HG02642 (cell line): Measurements from ENCODE around the gene KLK7.

Source experiments
- ATAC-seq: cut with Tn5 transposase; IDR thresholded peaks from one replicate; pipeline ENCODE4 v1.9.1; 2021; ENCODE audit warnings: mild to moderate bottlenecking; ENCODE audit not compliant: unreplicated experiment, poor library complexity

The KLK7 gene

GRCh38 chr19:50983625-50984292 is at the start of gene KLK7:
Gene KLK7 (minus strand): TSS chr19:50983917. CDS start chr19:50982399, 1,518 bp downstream.
- ATAC-seq = no peak

- ATAC-seq = no peak
Observed at GRCh38 chr19:51031880-51032225, 48.1 kb upstream of the KLK7 start.

GRCh38 chr19:51031220-51031879 is 47.6 kb upstream of the KLK7 start:
- ATAC-seq = no peak

GRCh38 chr19:51030631-51031030 is 46.9 kb upstream of the KLK7 start:
- ATAC-seq = no peak

- ATAC-seq = no peak
Observed at GRCh38 chr19:51029718-51030117, 46.0 kb upstream of the KLK7 start.

GRCh38 chr19:51027873-51028272 is 44.2 kb upstream of the KLK7 start:
- no peak for ATAC-seq

GRCh38 chr19:51027126-51027806 is 43.5 kb upstream of the KLK7 start:
- ATAC-seq = no peak

- no peak for ATAC-seq
Observed at GRCh38 chr19:51026554-51026831, 42.8 kb upstream of the KLK7 start, which contains the start of gene KLK11. Gene KLK11 (minus strand): TSS chr19:51026616. CDS start chr19:51025631, 985 bp downstream.

- ATAC-seq = no peak
Observed at GRCh38 chr19:51025809-51026553, 42.3 kb upstream of the KLK7 start.

- no peak for ATAC-seq
Observed at GRCh38 chr19:51025401-51025800, 41.7 kb upstream of the KLK7 start.

- ATAC-seq = no peak
Observed at GRCh38 chr19:51024924-51025323, 41.2 kb upstream of the KLK7 start.

GRCh38 chr19:51023946-51024345 is 40.2 kb upstream of the KLK7 start:
- no peak for ATAC-seq

- no peak for ATAC-seq
Observed at GRCh38 chr19:51022526-51022925, 38.8 kb upstream of the KLK7 start.

- no peak for ATAC-seq
Observed at GRCh38 chr19:51020988-51021651, 37.4 kb upstream of the KLK7 start.

GRCh38 chr19:51019544-51019925 is 35.8 kb upstream of the KLK7 start, which contains the start of gene KLK10:
Gene KLK10 (minus strand): TSS chr19:51019709. CDS start chr19:51019130, 579 bp downstream.
- no peak for ATAC-seq

GRCh38 chr19:51018745-51019543 is 35.2 kb upstream of the KLK7 start:
- ATAC-seq = no peak

GRCh38 chr19:51016798-51017683 is 33.3 kb upstream of the KLK7 start:
- ATAC-seq = no peak

GRCh38 chr19:51015691-51016267 is 32.1 kb upstream of the KLK7 start:
- no peak for ATAC-seq
